ENCODE measurements around the gene KANK2.
"Not testable (repeated sequence)": the region's sequence is repeated elsewhere in the genome, so short reads cannot be mapped to it uniquely, and the experiment has no call there.

Gene KANK2

DNA sequence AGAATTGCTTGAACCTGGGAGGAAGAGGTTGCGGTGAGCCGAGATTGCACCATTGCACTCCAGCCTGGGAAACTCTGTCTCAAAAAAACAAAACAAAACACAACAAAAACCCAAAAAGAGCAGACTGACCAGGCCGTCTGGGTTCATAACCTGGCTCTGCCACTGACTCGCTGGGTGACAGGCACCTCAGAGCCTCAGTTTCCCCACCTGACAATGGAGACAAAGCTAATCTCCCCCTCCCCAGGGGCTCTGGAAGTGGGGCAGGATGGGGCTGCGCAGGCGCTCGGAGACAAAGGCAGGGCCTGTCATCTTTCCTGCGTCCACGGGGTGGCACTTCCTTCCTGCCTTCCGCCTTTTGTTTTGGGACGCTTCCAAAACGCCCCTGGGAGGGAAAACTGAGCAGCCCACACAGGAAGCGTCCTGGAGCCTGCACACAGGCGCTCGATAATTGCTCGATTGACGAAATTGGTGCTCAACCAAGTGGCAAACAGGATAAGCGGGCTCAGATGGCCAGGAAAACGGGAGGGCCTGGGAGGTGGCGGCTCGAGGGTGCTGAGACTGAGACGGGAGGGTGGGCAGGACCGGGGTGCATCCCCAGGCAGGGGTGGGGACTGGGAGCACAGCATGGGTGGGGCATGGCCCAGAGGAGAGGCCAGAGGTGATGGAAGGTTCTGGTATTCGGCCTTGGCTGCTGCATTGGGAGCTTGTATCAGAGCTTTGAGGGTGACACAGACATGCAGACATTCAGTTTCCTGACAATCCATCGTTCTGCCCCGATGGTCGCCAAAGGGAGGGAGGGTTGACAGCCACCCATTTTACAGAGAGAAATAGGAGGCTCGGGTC lies 59.6 kb downstream of the KANK2 start:
- DNase-seq, result peak; percentile 36

DNA sequence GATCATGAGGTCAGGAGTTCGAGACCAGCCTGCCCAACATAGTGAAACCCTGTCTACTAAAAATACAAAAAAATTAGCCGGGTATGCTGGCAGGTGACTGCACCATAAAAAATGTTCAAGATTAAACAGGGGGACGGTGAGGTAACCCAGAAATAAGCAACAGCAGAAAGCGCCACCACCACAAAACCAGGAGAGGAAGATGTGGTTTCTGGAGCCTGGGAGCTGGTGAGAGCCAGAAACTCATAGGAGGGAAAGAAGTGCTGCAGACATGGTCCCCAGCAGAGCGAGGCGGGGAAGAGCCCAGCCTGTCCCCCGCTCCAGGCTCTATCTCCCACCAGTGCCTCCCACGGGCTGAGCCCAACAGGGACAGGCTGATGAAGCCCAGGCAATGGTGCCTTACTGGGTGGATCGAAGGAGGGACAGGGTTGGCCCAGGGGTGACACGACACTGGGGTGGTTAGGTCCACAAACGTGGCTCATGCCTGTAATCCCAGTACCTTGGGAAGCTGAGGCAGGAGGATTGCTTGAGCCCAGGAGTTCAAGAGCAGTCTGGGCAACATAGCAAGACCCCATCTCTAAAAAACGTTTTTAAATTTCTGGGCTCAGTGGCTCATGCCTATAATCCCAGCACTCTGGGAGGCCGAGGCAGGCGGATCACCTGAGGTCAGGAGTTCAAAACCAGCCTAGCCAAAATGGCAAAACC lies 60.8 kb downstream of the KANK2 start:
- no peak for DNase-seq

GRCh38 chr19:11131471-11131870 lies 65.9 kb downstream of the KANK2 start:
- no peak for DNase-seq

DNA sequence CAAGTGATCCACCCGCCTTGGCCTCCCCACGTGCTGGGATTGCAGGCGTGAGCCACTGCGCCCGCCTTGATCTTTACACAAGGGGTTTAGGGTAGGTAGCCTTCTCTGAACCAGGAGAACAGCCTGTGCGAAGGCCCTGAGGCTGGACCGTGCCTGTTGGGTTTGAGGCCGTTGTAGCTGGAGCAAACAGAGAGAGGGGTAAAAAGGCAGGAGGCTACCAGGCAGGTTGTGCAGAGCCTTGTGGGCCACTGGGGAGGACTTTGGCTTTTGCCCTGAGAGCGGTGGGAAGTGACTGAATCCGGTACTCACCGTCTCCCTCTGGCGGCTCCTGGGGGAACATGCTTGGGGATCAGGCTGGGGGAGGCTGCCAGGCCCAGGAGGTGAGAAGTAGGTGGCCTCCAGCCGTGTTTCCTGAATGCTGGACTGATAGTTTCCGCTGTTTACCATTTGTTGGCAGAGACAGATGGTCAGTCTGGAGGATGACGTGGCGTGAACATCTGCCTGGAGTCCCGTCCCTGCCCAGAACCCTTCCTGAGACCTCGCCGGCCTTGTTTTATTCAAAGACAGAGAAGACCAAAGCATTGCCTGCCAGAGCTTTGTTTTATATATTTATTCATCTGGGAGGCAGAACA lies 66.4 kb downstream of the KANK2 start:
- peak; percentile 48 for DNase-seq

DNA sequence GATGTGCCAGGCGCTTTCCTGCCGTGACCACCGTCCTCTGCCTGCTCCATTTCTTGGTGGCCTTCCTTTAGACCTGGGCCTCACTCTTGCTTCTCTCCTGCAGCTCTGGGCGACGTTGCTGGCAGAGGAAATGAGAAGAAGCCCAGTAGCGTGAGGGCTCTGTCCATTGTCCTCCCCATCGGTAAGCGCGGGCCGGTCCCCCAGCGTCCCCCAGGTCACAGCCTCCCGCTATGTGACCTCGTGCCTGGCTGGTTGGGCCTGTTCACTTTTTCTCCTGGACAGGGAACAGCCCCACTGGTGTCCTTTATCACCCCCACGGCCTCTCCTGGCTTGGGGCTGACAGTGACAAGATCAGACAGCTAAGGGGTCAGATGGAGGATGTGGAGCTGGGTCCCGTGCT lies 69.4 kb downstream of the KANK2 start:
- no peak for DNase-seq

- peak; percentile 68 for DNase-seq
Observed at GRCh38 chr19:11125994-11126685, 71.2 kb downstream of the KANK2 start.

GRCh38 chr19:11124157-11124556 lies 73.2 kb downstream of the KANK2 start:
- DNase-seq, result not testable (repeated sequence)

GRCh38 chr19:11123114-11123513 lies 74.2 kb downstream of the KANK2 start:
- DNase-seq, result no peak

DNA sequence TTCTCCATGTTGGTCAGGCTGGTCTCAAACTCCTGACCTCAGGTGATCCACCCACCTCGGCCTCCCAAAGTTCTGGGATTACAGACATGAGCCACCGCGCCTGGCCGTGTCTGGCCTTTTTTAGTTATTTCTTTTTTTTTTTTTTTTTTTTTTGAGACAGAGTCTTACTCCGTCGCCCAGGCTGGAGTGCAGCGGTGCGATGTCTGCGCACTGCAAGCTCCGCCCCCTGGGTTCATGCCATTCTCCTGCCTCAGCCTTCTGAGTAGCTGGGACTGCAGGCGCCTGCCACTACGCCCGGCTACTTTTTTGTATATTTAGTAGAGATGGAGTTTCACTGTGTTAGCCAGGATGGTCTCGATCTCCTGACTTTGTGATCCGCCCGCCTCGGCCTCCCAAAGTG lies 75.4 kb downstream of the KANK2 start:
- DNase-seq, result not testable (repeated sequence)

GRCh38 chr19:11116507-11116906 lies 80.8 kb downstream of the KANK2 start:
- no peak for DNase-seq

DNA sequence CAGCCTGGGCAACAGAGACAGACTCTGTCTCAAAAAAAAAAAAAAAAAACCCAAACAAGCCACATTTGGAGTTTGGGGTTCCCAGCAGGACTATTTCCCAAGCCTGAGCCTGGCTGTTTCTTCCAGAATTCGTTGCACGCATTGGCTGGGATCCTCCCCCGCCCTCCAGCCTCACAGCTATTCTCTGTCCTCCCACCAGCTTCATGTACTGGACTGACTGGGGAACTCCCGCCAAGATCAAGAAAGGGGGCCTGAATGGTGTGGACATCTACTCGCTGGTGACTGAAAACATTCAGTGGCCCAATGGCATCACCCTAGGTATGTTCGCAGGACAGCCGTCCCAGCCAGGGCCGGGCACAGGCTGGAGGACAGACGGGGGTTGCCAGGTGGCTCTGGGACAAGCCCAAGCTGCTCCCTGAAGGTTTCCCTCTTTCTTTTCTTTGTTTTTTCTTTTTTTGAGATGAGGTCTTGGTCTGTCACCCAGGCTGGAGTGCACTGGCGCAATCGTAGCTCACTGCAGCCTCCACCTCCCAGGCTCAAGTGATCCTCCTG lies 81.4 kb downstream of the KANK2 start:
- no peak for DNase-seq

DNA sequence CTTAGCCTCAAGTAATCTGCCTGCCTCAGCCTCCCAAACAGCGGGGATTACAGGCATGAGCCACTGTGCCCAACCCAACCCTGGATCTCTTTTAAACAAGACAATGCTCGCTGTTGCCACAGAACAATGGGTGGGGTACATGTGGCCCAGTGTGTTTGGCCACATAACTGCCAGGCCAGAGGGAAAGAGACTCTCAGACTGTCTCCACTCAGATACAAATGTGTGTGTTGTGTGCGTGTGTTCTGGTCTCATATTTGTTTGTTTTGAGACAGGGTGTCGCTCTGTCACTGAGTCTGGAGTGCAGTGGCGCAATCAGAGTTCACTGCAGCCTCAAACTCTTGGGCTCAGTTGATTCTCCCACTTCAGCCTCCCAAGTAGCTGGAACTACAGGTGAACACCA lies 82.3 kb downstream of the KANK2 start:
- DNase-seq, result no peak
